Sigmoid colon (tissue), 4 donors: ENCODE results near the gene DRAM1.

ENCODE experiments used
- CTCF ChIP-seq, 4 experiments: fragments of 450-650 bp in 3 of 4; fragments of 200-600 bp in 1 of 4; IDR thresholded peaks; one replicate each; pipeline ENCODE4 v1.5.1; 2016 to 2019; ENCODE audit warnings: antibody characterized with exemption in 4 of 4, mild to moderate bottlenecking in 3 of 4, moderate library complexity in 2 of 4
- EP300 ChIP-seq, 4 donors: sonication (generic); formaldehyde crosslinking; IDR thresholded peaks; one replicate each; pipeline ENCODE4 v1.6.1; 2017; ENCODE audit warnings: antibody characterized with exemption in 4 of 4
- POLR2A ChIP-seq, 2 donors: fragments of 450-650 bp; IDR thresholded peaks; one replicate each; pipeline ENCODE4 v1.6.1; 2016; ENCODE audit warnings: antibody characterized with exemption in 2 of 2, mild to moderate bottlenecking in 2 of 2, moderate library complexity in 2 of 2

DNA sequence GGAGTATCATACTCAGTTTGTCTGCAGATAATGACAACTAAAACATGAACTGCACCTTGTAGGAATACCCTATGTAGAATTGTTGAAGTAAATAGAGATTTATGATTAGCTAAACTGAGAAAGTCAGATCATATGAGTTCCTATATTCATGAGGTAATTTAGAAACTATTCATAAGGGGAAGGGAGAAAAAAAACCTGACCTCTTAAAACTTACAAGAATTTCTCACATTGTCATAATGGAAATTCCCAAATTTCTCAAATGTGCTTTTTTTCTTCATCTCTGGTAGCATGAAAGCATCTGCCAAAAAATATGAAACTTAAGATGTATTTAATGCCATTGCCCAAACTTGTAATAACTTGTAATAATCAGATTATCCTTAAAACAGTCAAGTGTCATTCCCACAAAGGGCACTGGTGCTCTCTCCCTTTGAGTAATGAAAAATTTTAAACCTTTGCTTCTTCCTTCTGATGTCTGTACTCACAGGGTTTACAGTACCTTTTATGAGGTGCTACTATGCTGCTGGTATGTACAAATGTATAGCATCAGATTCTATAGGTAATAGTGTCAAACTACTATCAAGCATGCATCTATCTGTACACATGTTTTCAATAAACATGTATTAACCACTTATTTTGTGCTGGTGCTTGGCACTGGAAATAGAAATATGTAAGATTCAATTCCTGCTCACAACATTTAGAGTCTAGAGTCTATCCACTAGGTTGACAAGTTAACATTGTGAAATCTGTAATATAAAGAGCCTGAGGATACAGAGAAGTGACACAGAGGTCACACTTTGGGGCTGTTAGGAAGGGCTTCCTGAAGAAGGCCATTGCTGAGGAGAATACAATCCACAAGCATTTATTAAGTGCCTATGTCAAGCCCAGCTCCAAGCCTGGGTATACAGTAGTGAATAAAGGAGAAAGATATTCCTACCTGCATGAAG lies 17.4 kb upstream of the DRAM1 start:
- TF ChIP-seq CTCF (IDR thresholded peaks at IDR 0.05) (no peak), POLR2A (IDR thresholded peaks at IDR 0.05) (no peak), EP300 (IDR thresholded peaks at IDR 0.05) (no peak)
